A549 (cell line): ENCODE results near the gene SLX9. TPM values are rescaled to one million over a fixed set of nuclear protein-coding genes. Genes with fewer than 3 reads are reported as not detected.

ENCODE experiments used
- ATAC-seq, 2 experiments: fragments of 200-7000 bp in 1 of 2; fragments of >200 bp in 1 of 2; cut with Nextera tagmentation in 1 of 2; cut with Tn5 transposase in 1 of 2; 3 replicates each; pipeline versions ENCODE4 v1.8.0 to v1.9.1; 2018 to 2020; ENCODE audit warnings: mild to moderate bottlenecking in 1 of 2, moderate library complexity in 1 of 2
- CTCF ChIA-PET: fragments of 300-600 bp; sonication (Branson Sonifier 250); formaldehyde crosslinking; extraction: SDS; loops from one replicate; lab custom pipeline; 2021; ENCODE audit warnings: antibody characterized with exemption, inconsistent platforms; lab: Yijun Ruan, JAX
- POLR2A ChIA-PET: fragments of 350-600 bp; formaldehyde crosslinking; extraction: SDS; loops from one replicate; lab custom pipeline; 2021; ENCODE audit warnings: antibody characterized with exemption, inconsistent platforms; lab: Yijun Ruan, JAX
- DNase-seq, 2 experiments: peaks; one replicate each; pipeline versions ENCODE4 v3.0.0 to v3.0.0-alpha.2; 2011 to 2016; ENCODE audit warnings: low read depth in 1 of 2, low spot score in 1 of 2
- FAIRE-seq: peaks from 2 replicates; lab custom pipeline; 2011; peaks lifted over from hg19 to GRCh38; lab: Jason Lieb, UNC
- H3K27ac ChIP-seq, 2 experiments: fragments of >200 bp; sonication (Bioruptor Twin); formaldehyde crosslinking; 3 replicates each; pipeline ENCODE4 v1.5.1; 2016 to 2017
- H3K4me1 ChIP-seq: fragments of >200 bp; sonication (Bioruptor Twin); formaldehyde crosslinking; 3 replicates; pipeline ENCODE4 v1.6.1; 2016
- H3K4me2 ChIP-seq: fragments of >200 bp; sonication (Bioruptor Twin); formaldehyde crosslinking; 3 replicates; pipeline ENCODE4 v1.6.1; 2016
- H3K4me3 ChIP-seq: fragments of >200 bp; sonication (Bioruptor Twin); formaldehyde crosslinking; 3 replicates; pipeline ENCODE4 v1.5.1; 2016
- H3K9me3 ChIP-seq: fragments of >200 bp; sonication (Bioruptor Twin); formaldehyde crosslinking; 3 replicates; pipeline ENCODE4 v1.6.1; 2016
- CHD4 ChIP-seq: fragments of 200-600 bp; sonication (generic); IDR thresholded peaks from 2 replicates; pipeline ENCODE4 v1.6.1; 2016; ENCODE audit warnings: antibody characterized with exemption, mild to moderate bottlenecking, borderline replicate concordance
- E2F6 ChIP-seq: IDR thresholded peaks from 2 replicates; pipeline ENCODE4 v1.6.1; 2012; ENCODE audit warnings: low read depth, borderline replicate concordance
- EHF ChIP-seq: fragments of 250-450 bp; sonication (Bioruptor Pico); IDR thresholded peaks from 2 replicates; pipeline ENCODE4 v1.5.0; 2020; ENCODE audit warnings: mild to moderate bottlenecking
- ESRRA ChIP-seq: fragments of 150-350 bp; IDR thresholded peaks from 2 replicates; pipeline ENCODE4 v1.6.1; 2014; ENCODE audit warnings: mild to moderate bottlenecking, low read length, borderline replicate concordance
- GATA3 ChIP-seq: IDR thresholded peaks from 2 replicates; pipeline ENCODE4 v1.6.1; 2012; ENCODE audit warnings: borderline replicate concordance
- HES2 ChIP-seq: fragments of >200 bp; sonication (Bioruptor Twin); formaldehyde crosslinking; IDR thresholded peaks from 2 replicates; pipeline ENCODE4 v1.6.1; 2016
- HMGXB4 ChIP-seq: fragments of 250-450 bp; sonication (Bioruptor Pico); IDR thresholded peaks from 2 replicates; pipeline ENCODE4 v1.5.0; 2021; ENCODE audit warnings: mild to moderate bottlenecking, moderate library complexity, borderline replicate concordance
- JUN ChIP-seq, 2 experiments: fragments of >200 bp; sonication (Bioruptor Twin); formaldehyde crosslinking; IDR thresholded peaks; 2 replicates in 1 of 2; 3 replicates in 1 of 2; pipeline ENCODE4 v1.6.1; 2016 to 2017
- KDM1A ChIP-seq: fragments of 200-600 bp; sonication (generic); IDR thresholded peaks from 2 replicates; pipeline ENCODE4 v1.6.1; 2016; ENCODE audit warnings: low read depth, mild to moderate bottlenecking
- KDM5A ChIP-seq: fragments of 200-600 bp; sonication (generic); IDR thresholded peaks from 2 replicates; pipeline ENCODE4 v1.6.1; 2016; ENCODE audit warnings: antibody characterized with exemption, mild to moderate bottlenecking
- MAX ChIP-seq: IDR thresholded peaks from 2 replicates; pipeline ENCODE4 v1.6.1; 2012
- MAZ ChIP-seq: fragments of 150-350 bp; IDR thresholded peaks from 2 replicates; pipeline ENCODE4 v1.6.1; 2014; ENCODE audit warnings: antibody characterized with exemption, low read depth, low read length, borderline replicate concordance
- NPAS2 ChIP-seq: fragments of 250-450 bp; sonication (Bioruptor Pico); IDR thresholded peaks from 2 replicates; pipeline ENCODE4 v1.8.0; 2022; ENCODE audit warnings: mild to moderate bottlenecking, moderate library complexity, borderline replicate concordance
- NR3C1 ChIP-seq: fragments of >200 bp; sonication (Bioruptor Twin); formaldehyde crosslinking; IDR thresholded peaks from 3 replicates; pipeline ENCODE4 v1.6.1; 2017
- PBX3 ChIP-seq: IDR thresholded peaks from 2 replicates; pipeline ENCODE4 v1.6.1; 2012
- POLR2AphosphoS2 ChIP-seq: conservative IDR thresholded peaks from 2 replicates; pipeline ENCODE4 v1.6.1; 2012; ENCODE audit warnings: low read length, improper control_type of control experiment, inconsistent platforms
- RARB ChIP-seq: fragments of 250-450 bp; sonication (Bioruptor Pico); IDR thresholded peaks from 2 replicates; pipeline ENCODE4 v1.8.0; 2021; ENCODE audit warnings: mild to moderate bottlenecking, moderate library complexity
- REST ChIP-seq: fragments of 200-600 bp; sonication (generic); IDR thresholded peaks from 2 replicates; pipeline ENCODE4 v1.6.1; 2016; ENCODE audit warnings: antibody characterized with exemption, mild to moderate bottlenecking, moderate library complexity
- SMC3 ChIP-seq: fragments of >200 bp; sonication (Bioruptor Twin); formaldehyde crosslinking; IDR thresholded peaks from 3 replicates; pipeline ENCODE4 v1.6.1; 2018; ENCODE audit warnings: inconsistent platforms
- SREBF2 ChIP-seq: fragments of 450-650 bp; IDR thresholded peaks from 2 replicates; pipeline ENCODE4 v1.6.1; 2014; ENCODE audit warnings: mild to moderate bottlenecking, moderate library complexity
- TFCP2L1 ChIP-seq: fragments of 250-450 bp; sonication (Bioruptor Pico); IDR thresholded peaks from 2 replicates; pipeline ENCODE4 v1.5.0; 2021; ENCODE audit warnings: mild to moderate bottlenecking
- ZC3H11A ChIP-seq: fragments of 450-650 bp; IDR thresholded peaks from 2 replicates; pipeline ENCODE4 v1.6.1; 2014; ENCODE audit warnings: antibody characterized with exemption, mild to moderate bottlenecking
- WGBS: methylation state at CpG from one replicate; pipeline ENCODE4 v1.1.6; 2017; ENCODE audit errors: missing lambda C conversion rate; 5-methylcytosine and 5-hydroxymethylcytosine counted together
- polyA plus RNA-seq, 4 experiments: library from polyadenylated mRNA; depleted of rRNA in 3 of 4; stranded (reverse); fragments of >200 nt; fragmentation: RNase III in 1 of 4; extraction: RNeasy Plus Mini Kit Qiagen cat#74134 plus additional on column Dnase treatment in 1 of 4; gene quantifications; 2 replicates in 3 of 4; 3 replicates in 1 of 4; pipeline ENCODE4 v1.2.3, GENCODE V29; 2011 to 2017

The SLX9 gene
- polyA plus RNA-seq, 2 of the 4 experiments (the other 2 are of a cell fraction), result 26.9 to 40.6 TPM

- H3K4me1 ChIP-seq, result peaks cover 20% of the 10 kb centered on the region
- ChIA-PET CTCF (interaction anchor here (1.2 to 2.0 kb wide), 5 partner anchors 14 to 127 kb away, joined by 3 to 7 read pairs (median 5); no protein-coding TSS in a partner anchor), POLR2A (no interaction called here)
- H3K4me2 ChIP-seq, result peak overlapping the region; percentile 77
- WGBS, result 85% methylated on average over 12 of the region's 19 CpGs
- no peaks in the 10 kb centered on the region for H3K9me3 ChIP-seq
- TF ChIP-seq HES2, result no peak
- TF ChIP-seq E2F6, result no peak
- no peak for TF ChIP-seq NPAS2 (CRISPR knock-in tag)
- no peak for TF ChIP-seq ZC3H11A
- no peak for TF ChIP-seq RARB (CRISPR knock-in tag)
- no peak for TF ChIP-seq GATA3
- TF ChIP-seq PBX3, result no peak
- TF ChIP-seq KDM1A, result no peak
- no peak for TF ChIP-seq JUN (IDR thresholded peaks at IDR 0.05)
- TF ChIP-seq HMGXB4 (CRISPR knock-in tag), result no peak
- TF ChIP-seq CHD4, result no peak
- TF ChIP-seq POLR2AphosphoS2, result no peak
- no peak for TF ChIP-seq SMC3
- TF ChIP-seq MAZ, result no peak
- TF ChIP-seq KDM5A, result no peak
- no peak for TF ChIP-seq NR3C1
- H3K27ac ChIP-seq, result peak overlapping the region; percentile 68 to 85
- FAIRE-seq (no peak), ATAC-seq (peak; percentile 36 to 44; a peak in 3 of 6 replicates), DNase-seq (no peak)
- no peak overlapping the region for H3K4me3 ChIP-seq
Measured at GRCh38 chr21:45013260-45013841, 73.5 kb downstream of the SLX9 start.

GRCh38 chr21:45014747-45015468 is 75.1 kb downstream of the SLX9 start:
- Histone ChIP-seq H3K4me2 (no peak overlapping the region), H3K4me1 (peaks cover 20% of the 10 kb centered on the region), H3K9me3 (no peaks in the 10 kb centered on the region), H3K27ac (0 out of 6 replicates have a peak overlapping the region, but pooled peaks of 1 of the 2 experiments have one; percentile 38), H3K4me3 (no peak overlapping the region)
- FAIRE-seq (no peak), ATAC-seq (no peak), DNase-seq (no peak)
- no peak for TF ChIP-seq SREBF2
- no peak for TF ChIP-seq TFCP2L1 (CRISPR knock-in tag)
- TF ChIP-seq MAX, result no peak
- POLR2A ChIA-PET, result no interaction called here
- CTCF ChIA-PET, result interaction anchor here (0.9 kb wide), 1 partner anchor 122 kb away, joined by 3 read pairs; no protein-coding TSS in a partner anchor
- WGBS, result 78% methylated on average over 13 of the region's 14 CpGs

- 77% methylated on average over 8 of the region's 11 CpGs for WGBS
- FAIRE-seq (no peak), DNase-seq (no peak), ATAC-seq (no peak)
- ChIA-PET CTCF (no interaction called here), POLR2A (no interaction called here)
- no peaks in the 10 kb centered on the region for H3K9me3 ChIP-seq
- TF ChIP-seq REST (no peak), ESRRA (no peak), EHF (CRISPR knock-in tag) (no peak)
- no peak overlapping the region for H3K4me3 ChIP-seq
- peaks cover 20% of the 10 kb centered on the region for H3K4me1 ChIP-seq
- H3K27ac ChIP-seq, result 0 out of 6 replicates have a peak overlapping the region, but pooled peaks of 1 of the 2 experiments have one; percentile 13
- H3K4me2 ChIP-seq, result no peak overlapping the region
Measured at GRCh38 chr21:45015469-45015860, 75.6 kb downstream of the SLX9 start.
